IPS-NIHi7 (cell line): ENCODE data around the gene SEMA3C.

Experiments
- DNase-seq: peaks from one replicate; pipeline ENCODE4 v3.0.0; 2012; ENCODE audit warnings: mixed read lengths; ENCODE audit errors: extremely low spot score

Gene SEMA3C

GRCh38 chr7:80885757-80886156 is 33.1 kb downstream of the SEMA3C start:
- no peak for DNase-seq

- no peak for DNase-seq
These were observed 34.2 kb downstream of the SEMA3C start for GRCh38 chr7:80884511-80885195.

GRCh38 chr7:80883154-80884025 is 35.5 kb downstream of the SEMA3C start:
- no peak for DNase-seq

GRCh38 chr7:80882213-80882801 is 36.5 kb downstream of the SEMA3C start:
- no peak for DNase-seq

GRCh38 chr7:80881351-80881900 is 37.4 kb downstream of the SEMA3C start:
- DNase-seq: no peak

- no peak for DNase-seq
These were observed 39.0 kb downstream of the SEMA3C start for GRCh38 chr7:80879849-80880248.

- no peak for DNase-seq
These were observed 41.9 kb downstream of the SEMA3C start for GRCh38 chr7:80876894-80877414.

- DNase-seq: no peak
These were observed 43.2 kb downstream of the SEMA3C start for GRCh38 chr7:80875537-80876120.

- DNase-seq: no peak
These were observed 45.7 kb downstream of the SEMA3C start for GRCh38 chr7:80873140-80873539.

GRCh38 chr7:80871228-80871627 is 47.6 kb downstream of the SEMA3C start:
- DNase-seq: no peak

GRCh38 chr7:80870813-80871212 is 48.0 kb downstream of the SEMA3C start:
- DNase-seq: no peak

GRCh38 chr7:80869821-80870751 is 48.8 kb downstream of the SEMA3C start:
- no peak for DNase-seq

GRCh38 chr7:80869106-80869784 is 49.6 kb downstream of the SEMA3C start:
- DNase-seq: no peak

- no peak for DNase-seq
These were observed 50.3 kb downstream of the SEMA3C start for GRCh38 chr7:80868566-80868965.

- no peak for DNase-seq
These were observed 58.3 kb downstream of the SEMA3C start for GRCh38 chr7:80860554-80860953.

GRCh38 chr7:80859272-80859970 is 59.4 kb downstream of the SEMA3C start:
- no peak for DNase-seq

- no peak for DNase-seq
These were observed 60.5 kb downstream of the SEMA3C start for GRCh38 chr7:80858141-80858903.

- DNase-seq: no peak
These were observed 62.1 kb downstream of the SEMA3C start for GRCh38 chr7:80856769-80857168.
